GM21526 (cell line): ENCODE results near the gene KCNJ10.

Experiments used
- ATAC-seq: cut with Tn5 transposase; IDR thresholded peaks from one replicate; pipeline ENCODE4 v1.9.1; 2021; ENCODE audit warnings: moderate library complexity; ENCODE audit not compliant: unreplicated experiment, low FRiP score

Gene KCNJ10

DNA sequence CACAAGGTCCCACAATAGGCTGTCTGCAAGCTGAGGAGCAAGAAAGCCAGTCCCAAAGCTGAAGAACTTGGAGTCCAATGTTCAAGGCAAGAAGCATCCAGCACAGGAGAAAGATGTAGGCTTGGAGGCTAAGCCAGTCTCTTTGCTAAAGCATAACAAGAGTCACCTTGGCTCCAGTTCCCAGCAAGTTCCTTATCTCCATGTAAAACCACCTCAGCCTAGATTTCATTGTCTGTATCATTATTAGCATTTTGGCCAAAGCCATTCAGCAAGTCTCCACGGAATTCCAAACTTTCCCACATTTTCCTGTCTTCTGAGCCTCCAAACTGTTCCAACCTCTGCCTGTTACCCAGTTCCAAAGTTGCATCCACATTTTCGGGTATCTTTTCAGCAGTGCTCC, 75.1 kb downstream of the KCNJ10 start:
- no peak for ATAC-seq

DNA sequence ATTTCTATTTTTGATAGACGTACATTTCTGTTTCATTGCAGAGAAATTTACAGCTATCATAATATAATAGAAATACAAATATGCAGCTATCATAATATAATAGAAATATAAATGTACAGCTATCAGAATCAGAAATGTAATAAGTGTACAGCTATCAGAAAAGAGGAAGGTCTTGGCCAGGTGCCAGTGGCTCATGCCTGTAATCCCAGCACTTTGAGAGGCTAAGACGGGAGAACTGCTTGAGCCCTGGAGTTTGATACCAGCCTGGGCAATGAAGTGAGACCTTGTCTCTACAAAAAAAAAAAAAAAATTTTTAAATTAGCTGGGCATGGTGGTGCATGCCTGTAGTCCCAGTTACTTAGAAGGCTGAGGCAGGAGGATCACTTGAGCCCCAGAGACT, 76.0 kb downstream of the KCNJ10 start:
- no peak for ATAC-seq

DNA sequence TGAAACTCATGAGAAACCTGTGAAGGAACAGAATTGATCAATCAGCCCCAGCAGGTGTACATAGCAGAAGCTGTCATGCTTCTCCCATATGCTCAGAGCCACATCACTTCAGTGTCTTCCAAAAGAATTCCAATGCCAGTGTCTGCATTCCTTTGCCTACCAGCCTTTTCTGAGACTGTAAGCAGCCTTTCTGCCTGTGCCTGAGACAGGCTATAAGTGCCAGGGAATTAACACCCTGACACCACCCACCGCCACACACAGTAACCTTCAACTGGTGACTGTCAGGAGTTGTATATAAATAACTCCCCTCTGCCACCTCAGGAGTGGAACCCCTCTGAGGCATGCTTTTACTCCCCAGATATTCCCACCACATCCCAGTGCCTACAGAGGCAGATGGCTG, 77.8 kb downstream of the KCNJ10 start:
- ATAC-seq, result no peak

DNA sequence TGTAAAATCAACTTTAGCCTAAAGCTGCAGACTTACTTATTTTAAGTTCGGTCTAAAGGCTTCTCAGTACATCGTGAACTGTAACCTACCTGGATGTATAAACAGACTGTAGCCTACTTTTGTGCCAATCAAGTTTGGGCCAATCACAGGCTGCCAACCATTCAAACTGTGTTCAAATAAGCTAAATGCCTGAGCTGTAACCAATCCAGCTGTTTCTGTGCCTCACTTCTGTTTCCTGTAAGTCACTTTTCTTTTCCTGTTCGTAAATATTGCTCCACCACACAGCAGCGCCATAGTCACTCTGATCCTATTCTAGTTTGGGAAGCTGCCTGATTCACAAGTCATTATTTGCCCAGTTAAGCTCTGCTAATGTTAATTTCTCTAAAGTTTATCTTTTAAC, 78.4 kb downstream of the KCNJ10 start:
- no peak for ATAC-seq

DNA sequence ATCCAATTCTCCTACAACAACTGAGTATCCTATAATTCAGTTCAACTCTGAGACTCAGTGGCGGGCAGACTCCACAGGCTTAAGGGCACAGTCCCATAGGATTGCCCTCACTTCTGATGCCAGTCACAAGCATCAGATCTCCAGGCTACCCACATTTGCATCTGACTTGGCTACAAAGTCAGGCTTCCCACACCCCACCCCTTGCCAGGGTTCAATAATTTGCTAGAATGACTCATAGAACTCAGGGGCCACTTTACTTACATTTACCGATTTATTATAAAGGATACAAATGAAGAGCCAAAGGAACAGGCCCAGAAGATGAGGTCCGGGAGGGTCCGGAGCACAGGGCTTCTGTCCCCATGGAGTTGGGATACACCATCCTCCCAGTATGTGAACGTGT, 80.0 kb downstream of the KCNJ10 start:
- no peak for ATAC-seq

DNA sequence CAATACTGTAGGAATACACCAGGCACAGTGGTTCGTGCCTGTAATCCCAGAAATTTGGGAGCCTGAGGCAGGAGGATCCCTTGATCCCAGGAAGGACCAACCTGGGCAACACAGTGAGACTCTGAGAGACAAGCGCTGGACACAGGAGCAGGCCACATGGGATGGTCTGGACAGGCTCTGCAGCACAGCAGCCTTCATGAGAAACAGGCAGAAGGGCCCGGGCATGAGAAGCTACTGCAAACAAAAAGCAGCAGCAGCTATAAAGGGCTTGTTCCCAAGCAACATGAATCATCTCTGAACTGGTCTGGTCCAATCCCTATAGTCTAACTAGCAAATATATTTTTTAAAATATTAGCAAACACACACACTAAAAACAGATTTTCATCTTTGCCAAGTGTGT, 80.4 kb downstream of the KCNJ10 start:
- no peak for ATAC-seq

DNA sequence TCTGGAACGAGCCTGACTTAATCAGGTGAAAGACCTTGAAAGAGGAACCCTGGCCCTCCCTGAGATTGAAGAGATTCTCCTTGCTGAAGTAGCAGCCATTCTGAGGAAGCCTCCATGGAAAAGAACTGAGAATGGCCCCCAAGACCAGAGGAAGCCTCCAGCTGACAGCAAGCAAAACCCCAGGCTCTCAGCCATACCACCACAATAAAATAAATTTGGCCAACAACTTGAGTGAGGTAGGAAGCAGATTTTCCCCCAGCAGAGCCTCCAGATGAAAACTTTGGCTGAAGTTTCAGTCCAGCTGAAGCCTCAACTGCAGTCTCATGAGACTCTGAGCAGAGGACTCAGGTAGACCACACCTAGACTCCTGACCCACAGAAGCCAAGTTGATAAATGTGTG, 82.0 kb downstream of the KCNJ10 start:
- no peak for ATAC-seq

DNA sequence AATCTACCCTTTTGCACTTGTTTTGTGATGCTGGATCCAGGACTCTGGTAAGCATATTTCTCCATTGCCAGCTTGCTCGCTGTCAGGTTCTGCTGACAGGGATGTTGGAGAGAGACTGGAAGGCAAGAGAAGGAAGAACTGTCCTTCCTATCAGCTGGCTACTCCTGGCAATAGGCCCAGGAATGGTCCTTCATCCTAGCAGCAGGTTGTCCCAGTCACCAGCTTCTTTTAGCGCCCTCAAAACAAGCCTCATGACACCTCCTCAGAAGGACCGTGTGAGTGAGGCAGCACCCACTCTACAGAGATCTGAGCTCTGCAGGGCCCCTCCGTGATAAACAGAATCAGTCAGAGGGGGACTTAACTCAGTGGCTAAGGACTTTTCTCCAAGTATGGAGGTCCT, 82.8 kb downstream of the KCNJ10 start:
- no peak for ATAC-seq

DNA sequence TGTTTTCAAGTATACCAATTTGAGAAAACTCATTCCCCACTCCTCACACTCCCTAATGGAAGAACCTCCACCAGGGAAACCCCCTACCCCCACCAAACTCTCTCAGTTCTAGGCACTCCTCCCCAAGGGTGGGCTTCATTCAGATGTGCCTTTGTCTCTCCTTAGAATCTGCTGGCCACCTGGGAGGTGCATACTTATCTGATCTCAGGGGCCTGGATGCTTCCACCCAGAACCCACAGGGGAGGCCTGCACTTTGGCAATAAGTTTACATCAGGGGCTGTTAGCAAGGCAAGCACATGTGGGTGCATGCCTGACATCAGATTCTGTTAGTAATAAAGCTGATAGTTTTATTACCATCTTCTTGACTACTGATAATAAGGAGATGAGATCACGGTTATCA, 83.4 kb downstream of the KCNJ10 start:
- ATAC-seq, result no peak

DNA sequence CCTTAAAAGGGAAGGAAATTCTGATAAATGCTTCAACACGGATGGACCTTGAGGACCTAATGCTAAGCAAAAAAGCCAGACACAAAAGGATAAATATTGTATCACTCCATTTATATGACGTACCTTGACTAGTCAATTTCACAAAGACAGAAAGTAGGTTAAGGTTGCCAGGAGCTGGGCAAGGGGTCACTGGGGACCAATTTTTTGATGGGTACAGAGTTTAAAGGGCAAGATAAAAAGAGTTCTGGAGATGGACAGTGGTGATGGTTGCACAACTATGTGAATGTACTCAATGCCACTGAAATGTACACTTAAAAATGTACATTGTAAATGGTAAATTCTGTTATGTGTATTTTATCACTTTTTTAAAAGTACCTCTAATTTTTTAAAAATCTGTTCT, 83.9 kb downstream of the KCNJ10 start:
- no peak for ATAC-seq

DNA sequence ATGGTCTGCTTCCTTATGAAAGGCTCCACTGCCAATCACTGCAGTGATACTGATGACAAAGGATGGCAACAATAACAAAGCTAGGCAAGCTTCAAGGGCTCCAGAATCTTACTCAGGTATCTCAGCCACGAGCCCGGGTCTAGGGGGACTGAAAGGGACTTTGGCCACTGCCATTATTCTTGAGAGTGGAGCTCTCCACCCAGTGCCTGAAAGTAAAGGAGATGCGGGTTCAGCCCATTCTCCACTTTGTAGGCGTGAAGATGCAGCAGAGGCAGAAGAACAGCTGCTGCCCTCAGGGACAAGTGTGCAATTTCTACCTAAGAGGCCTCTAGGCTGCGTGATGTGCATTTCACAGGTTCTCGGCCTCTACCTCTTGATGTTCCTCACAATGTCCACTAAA, 84.5 kb downstream of the KCNJ10 start:
- ATAC-seq, result no peak

DNA sequence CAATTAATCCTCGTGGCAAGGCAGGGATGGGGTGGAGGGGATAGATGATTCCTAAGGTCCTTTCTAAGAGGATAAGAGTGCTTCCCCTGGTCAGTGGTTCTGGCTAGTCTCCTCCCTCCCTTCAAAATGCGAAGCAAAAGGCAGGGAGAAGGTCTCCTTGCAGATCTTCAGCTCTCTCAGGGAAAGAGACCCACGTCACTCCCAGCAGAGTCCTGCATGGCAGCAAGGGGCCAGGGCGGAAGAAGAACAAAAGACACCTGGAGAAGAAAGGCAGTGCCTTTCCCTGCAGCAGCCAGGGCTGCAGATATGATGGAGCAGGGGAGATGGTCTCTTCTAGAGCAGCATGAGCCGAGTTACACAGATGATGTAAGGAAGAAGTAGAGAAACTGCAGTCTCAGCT, 86.3 kb downstream of the KCNJ10 start:
- no peak for ATAC-seq

DNA sequence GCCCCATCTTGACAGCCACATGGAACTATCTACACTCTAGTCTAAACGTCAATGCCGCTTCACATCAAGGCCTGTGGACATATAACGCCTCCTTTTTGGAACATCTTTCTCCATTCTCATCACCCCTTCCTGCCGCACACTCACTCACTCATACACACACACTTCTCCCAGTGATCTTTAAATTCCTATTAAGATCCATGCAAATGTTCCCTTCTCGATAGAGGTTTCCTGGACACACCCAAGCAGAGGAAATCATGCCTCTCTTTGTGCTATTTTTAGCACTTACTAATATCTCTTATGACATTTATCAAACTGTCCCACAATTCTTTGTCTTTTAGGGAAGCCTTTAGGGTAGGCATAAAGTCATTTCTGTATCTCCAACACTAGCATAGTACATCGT, 87.7 kb downstream of the KCNJ10 start:
- ATAC-seq, result no peak

DNA sequence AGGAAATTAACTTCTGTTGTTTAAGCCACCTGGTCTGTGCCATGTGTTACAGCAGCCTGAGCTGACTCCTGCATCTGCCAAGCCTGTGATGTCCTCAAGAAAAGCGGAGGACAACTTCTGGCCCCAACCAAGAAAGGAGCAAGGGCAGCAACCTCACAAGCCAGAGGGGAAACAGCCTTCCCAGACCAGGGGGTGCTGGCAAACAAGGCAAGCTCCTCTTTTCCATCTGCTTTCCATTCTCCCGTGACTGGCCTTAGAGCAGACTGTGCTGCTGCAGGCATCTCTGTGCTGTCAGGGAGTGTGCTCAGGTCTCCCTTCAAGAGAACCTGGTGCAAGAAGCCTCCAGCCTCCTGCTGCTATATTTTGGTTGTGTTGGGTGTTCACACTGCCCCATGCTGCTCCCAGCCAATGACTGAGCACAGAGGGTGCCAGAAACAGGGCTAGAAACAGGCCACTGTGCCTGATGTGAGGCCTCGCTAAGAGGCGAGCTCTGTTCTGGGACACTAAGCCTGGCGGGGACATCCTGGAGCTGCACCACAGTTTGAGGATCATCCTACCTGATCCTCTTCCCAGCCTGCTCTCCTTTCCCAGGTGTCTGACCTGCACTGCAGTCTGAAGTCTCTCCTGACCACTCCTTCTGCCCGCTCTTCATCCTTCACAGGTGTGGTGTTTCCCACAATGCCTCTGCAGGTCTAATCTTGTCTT, 88.5 kb downstream of the KCNJ10 start:
- ATAC-seq, result no peak

DNA sequence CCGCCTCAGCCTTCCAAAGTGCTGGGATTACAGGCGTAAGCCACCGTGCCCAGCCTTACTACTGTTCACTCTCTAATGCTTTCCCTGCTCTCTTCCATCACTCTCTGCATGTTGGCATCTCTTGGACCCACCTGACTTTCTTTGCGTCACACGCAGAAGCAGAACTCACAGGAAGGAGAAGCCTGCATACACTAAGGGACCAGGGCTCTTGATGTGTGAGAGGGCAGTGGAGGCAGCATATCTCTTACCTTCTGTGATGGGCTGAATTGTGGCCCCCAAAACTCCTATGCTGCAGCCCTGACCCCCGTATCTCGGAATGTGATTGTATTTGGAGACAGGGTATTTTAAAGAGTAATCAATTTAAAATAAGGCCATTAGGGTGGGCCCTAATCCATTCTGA, 89.2 kb downstream of the KCNJ10 start:
- no peak for ATAC-seq

DNA sequence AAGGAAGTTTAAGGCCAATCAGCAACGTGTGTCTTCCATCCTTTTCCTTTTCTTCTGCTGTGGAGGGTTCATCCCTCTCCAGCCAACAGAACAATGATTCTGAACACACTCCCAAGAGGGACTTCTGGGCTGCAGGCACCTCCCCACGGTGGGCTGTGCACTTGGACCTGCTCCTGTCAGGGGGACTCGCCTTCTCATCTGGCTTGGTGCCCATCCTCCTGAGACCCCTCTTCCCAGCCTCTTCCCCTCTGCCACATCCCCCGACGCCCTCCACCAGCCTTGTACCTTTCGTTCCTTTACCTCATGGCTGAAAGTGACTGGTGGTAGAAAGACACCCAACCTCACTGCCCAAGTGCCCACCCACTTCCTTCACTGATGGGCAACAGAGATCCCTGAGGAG, 89.9 kb downstream of the KCNJ10 start:
- ATAC-seq, result no peak

DNA sequence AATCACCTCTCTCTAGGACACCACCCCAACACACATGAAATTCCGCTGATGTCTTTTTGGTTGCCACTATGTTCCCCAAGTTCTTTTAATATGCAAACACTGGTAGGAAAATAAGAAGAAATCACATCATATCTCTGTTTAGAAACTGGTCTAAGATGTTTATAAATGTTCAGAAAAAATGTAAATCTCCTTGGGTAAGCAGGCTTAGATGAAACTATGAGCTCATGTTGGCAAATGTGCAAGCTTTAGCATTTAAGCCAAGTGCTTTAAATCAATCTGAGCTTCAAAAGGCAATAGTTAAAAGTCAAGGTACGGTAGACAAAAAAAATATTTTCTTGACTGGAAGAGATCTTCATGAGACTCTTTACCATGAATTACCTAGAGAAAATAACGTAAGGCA, 90.7 kb downstream of the KCNJ10 start:
- ATAC-seq, result no peak

DNA sequence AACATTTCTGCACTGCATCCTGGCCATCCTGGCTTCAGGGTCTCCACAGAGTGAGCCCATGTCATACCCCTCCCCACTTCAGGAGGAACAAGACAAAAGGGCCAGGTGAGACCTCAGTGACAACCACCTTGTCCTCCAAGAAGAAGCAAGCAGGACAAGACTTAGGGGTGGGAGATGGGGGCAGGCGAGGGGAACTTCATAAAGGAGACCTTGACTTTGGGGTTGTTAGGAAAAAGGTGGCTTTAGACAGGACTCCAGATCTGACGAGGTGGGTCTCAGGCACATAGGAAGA, 91.9 kb downstream of the KCNJ10 start:
- no peak for ATAC-seq

DNA sequence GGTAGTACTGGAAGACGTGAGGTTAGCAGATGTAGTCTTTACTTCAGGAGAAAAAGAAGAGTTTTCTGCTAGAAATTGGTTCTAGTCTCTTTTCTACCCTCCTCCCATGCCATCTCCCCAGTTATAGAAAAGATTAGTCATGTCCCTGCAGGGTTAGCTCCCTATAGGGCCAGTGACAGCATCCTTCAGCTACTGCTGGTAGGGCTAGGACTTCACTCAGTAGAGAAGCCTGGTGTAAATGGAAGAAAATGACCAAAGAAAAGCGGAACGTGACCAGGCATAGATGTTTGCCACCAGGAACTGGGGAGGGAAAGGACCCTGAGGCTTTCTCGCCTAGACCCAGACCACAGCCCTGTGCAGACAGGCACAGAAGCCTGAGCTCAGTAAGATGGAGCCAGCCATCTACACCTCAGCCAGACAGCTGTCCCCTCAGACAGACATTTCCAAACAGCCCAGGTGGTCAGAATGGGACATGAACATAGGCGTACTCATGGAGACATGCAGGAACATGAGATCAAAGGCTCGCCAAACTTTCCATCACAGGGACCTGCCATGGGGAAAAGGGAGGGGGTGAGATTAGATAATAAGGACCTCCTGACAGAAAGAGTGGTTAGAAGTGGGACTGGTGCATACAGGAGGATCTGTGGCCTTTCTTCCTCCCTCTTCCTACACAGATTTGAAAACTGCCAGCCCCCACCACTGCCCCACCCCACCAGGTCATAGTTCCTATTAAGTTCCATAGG, 92.4 kb downstream of the KCNJ10 start:
- no peak for ATAC-seq

DNA sequence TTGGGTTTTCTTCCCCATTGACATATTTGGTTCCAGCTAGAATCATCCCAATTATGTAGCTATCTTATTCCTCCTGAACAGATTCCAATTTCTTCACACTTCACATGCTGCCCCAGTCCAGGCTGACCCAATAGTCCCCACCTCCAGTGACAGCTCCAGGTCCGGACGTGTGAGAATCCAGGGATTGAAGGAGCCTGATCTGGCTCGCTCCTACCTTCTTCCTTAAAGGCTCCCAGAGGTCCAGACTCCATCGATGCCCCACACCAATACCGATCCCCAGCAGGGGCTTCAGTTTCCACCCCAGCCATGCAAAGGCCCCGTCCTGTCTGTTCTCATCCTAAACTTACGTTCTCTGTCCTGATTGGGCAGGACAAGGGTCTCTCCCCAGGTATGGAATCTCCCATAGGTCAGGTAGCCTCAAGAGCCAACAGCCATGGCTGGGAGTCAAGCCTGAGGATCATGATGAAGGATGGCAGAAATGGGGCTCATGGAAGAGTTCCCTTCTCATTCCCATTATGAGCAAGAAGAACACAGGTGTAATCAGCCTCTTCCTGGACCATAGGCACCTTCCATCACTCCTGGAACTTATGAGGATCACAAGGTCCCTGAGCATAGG, 95.5 kb downstream of the KCNJ10 start:
- ATAC-seq, result no peak

DNA sequence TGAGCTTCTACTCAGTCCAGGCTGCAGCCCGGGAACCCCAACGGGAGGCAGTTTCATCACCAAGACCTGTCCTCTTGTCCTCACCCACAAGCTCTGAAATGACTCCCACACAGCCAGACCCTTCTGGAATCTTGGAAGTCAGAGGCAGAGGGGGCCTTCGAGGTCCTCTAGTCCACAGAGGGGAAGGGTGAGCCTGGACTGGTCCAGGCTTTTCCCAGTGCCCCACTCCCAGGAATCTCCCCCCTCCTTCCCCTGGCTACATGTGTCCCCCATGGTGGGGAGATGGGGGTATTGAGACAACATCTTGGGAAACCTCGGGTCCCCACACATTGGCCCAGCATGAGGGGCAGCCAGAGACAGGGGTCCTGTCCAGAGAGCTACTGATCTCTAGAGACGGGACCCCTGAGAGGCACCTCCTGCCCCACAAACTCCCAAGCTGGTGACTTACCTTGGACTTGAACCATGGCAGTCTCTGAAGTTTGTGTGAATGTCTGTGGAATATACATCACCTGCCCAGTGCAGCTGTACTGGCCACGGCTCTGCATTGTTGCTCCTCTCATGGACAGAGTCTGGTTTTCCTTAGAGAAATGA, 96.5 kb downstream of the KCNJ10 start:
- no peak for ATAC-seq
